Nephron (organoid): ENCODE measurements around the gene SLC13A4.

ENCODE experiments used
- H3K27ac Mint-ChIP-seq, 3 experiments: 2 replicates each; pipeline ENCODE4 v1.8.0; 2020; ENCODE audit warnings: mixed read lengths in 3 of 3, mild to moderate bottlenecking in 2 of 3, moderate library complexity in 1 of 3
- H3K27me3 Mint-ChIP-seq: 2 replicates; pipeline ENCODE4 v1.8.0; 2021; ENCODE audit warnings: low read depth, mild to moderate bottlenecking, moderate library complexity, mixed read lengths
- H3K36me3 Mint-ChIP-seq: 2 replicates; pipeline ENCODE4 v1.8.0; 2020; ENCODE audit warnings: low read depth, mixed read lengths
- H3K4me1 Mint-ChIP-seq: 2 replicates; pipeline ENCODE4 v1.8.0; 2020; ENCODE audit warnings: mixed read lengths
- H3K4me3 Mint-ChIP-seq, 3 experiments: 2 replicates each; pipeline ENCODE4 v1.8.0; 2020; ENCODE audit warnings: mild to moderate bottlenecking in 3 of 3, mixed read lengths in 3 of 3, moderate library complexity in 2 of 3
- H3K9me3 Mint-ChIP-seq: 2 replicates; pipeline ENCODE4 v1.8.0; 2020; ENCODE audit warnings: mixed read lengths
- TF ChIP-seq, protein P1 (sequence below), 3 experiments: fragments of 200-600 bp; sonication (generic); IDR thresholded peaks; one replicate each; pipeline ENCODE4 v1.5.0; 2021; ENCODE audit warnings: antibody characterized with exemption in 3 of 3; ENCODE audit not compliant: unreplicated experiment in 3 of 3

SLC13A4 gene

DNA sequence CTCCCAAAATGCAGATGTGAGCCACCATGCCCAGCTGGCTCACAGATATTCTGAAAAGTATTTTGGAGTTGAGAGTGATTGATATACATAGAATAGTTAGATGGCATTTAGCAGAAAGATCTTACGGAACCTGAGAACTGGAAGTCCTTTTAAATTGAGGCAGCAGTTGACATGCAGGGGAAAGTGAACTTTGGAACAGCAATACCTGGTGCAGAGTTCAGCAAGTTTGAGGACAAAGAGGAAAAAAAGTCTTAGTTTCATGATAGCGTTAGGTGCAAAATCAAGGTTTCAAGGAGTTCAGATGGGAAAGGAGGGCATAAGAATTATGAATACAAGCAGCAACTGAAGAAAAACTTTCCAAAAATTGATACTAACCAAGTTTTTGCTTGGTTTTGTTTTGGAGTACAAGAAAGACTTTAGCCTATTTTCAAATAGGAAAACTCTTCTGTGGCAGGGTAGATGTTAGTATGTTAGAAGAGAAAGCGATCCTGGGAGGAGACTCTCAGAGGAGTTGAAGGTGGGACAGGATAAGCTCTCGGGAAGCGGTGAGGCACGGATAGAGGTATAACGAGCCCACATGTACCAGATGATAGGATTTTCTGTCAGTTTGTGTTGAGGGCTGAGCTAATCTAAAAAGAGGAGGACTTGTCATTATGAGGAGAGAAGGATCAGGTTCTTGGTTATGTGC lies 93.7 kb downstream of the SLC13A4 start:
- H3K4me1 Mint-ChIP-seq: no peaks in the 10 kb centered on the region
- no peak overlapping the region for H3K27ac Mint-ChIP-seq
- H3K27me3 Mint-ChIP-seq: no peaks in the 10 kb centered on the region
- peaks cover 75% of the 10 kb centered on the region for H3K36me3 Mint-ChIP-seq
- H3K4me3 Mint-ChIP-seq: no peak overlapping the region
- H3K9me3 Mint-ChIP-seq: no peaks in the 10 kb centered on the region
- TF ChIP-seq, protein P1, sequence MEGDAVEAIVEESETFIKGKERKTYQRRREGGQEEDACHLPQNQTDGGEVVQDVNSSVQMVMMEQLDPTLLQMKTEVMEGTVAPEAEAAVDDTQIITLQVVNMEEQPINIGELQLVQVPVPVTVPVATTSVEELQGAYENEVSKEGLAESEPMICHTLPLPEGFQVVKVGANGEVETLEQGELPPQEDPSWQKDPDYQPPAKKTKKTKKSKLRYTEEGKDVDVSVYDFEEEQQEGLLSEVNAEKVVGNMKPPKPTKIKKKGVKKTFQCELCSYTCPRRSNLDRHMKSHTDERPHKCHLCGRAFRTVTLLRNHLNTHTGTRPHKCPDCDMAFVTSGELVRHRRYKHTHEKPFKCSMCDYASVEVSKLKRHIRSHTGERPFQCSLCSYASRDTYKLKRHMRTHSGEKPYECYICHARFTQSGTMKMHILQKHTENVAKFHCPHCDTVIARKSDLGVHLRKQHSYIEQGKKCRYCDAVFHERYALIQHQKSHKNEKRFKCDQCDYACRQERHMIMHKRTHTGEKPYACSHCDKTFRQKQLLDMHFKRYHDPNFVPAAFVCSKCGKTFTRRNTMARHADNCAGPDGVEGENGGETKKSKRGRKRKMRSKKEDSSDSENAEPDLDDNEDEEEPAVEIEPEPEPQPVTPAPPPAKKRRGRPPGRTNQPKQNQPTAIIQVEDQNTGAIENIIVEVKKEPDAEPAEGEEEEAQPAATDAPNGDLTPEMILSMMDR (IDR thresholded peaks at IDR 0.05; ENCODE audit: unreplicated experiment in 3 of 3): no peak
